DMS153 treated with DMSO at 0.1 percent for 48 hours (cell line): ENCODE measurements around the gene MYLK3.
"Not testable (repeated sequence)": the region's sequence is repeated elsewhere in the genome, so short reads cannot be mapped to it uniquely, and the experiment has no call there.

Source experiments
- DNase-seq: peaks from one replicate; lab custom pipeline; 2025; ENCODE audit not compliant: unreplicated experiment; lab: John Stamatoyannopoulos, UW

MYLK3 gene

DNA sequence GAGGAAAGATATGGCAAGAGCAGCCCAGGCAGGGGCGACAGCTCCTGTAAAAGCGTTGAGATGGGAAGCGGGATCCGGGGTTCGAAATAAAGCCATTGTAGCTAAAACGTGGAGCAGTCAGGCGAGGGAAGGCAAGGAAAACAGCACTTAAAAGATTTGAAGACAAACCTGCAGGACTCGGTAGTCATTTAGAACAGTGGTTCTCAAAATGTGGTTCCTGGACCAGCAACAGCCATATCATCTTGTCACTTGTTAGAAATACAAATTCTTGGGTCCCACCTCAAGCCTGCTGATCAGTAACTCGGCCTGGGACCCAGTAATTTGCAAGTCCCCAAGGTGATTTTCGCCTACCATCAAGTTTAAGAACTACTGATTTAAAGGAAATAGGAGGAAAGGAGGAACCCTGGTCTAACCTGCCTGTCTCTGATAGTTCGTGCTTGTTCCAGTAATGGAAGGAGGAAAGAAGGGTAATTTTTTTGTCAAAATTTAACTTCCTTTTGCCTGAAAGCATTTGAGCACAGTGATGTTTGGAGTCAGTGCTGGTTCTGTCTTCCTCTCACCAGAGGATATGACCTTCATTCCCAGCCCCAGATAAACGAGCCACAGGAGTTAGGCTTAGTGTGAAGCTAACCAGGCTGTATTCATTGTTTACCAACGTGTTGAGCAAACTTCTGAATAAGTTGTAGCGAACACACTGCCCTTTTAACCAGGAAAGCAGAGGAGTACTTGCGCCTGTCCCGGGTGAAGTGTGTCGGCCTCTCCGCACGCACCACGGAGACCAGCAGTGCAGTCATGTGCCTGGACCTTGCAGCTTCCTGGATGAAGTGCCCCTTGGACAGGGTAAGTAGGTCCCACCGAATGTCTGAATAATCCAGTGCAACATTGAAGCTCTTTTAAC lies 57.6 kb downstream of the MYLK3 start:
- DNase-seq, result no peak

- DNase-seq, result peak; percentile 31
Observed at GRCh38 chr16:46689365-46690280, 58.5 kb downstream of the MYLK3 start, which contains the start of gene ORC6. ORC6 (plus strand) TSS chr16:46689659; CDS start chr16:46689706, 47 bp downstream.

GRCh38 chr16:46688654-46689364 lies 59.3 kb downstream of the MYLK3 start, which contains the start of gene VPS35:
VPS35 (minus strand) TSS chr16:46689178; CDS start chr16:46689133, 45 bp downstream.
- peak; percentile 26 for DNase-seq

DNA sequence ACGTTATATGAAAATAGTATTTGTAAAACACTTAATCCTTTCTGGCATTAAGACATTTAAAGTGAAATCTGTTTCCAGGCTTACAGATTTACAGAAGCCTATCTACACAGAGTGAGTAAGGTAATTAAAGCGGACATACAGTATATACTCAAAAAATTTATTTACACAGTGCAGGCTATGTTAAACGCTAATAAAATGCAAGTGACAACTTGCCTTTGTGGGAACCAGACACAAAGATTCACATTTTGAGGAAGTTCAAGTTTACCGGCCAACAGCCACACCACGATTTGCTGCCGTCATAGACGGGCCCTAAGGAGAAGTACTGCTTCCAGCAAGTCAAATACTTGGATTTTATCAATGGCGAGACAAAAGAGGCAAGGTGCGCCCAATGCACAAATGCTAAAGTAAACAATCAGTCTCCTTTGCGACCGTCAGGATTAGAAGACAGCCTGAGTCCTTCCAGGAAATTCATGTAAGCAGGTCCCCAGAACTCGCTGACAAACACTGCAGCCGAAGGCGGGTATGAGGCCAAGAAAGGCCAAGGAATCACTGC lies 60.0 kb downstream of the MYLK3 start:
- no peak for DNase-seq

DNA sequence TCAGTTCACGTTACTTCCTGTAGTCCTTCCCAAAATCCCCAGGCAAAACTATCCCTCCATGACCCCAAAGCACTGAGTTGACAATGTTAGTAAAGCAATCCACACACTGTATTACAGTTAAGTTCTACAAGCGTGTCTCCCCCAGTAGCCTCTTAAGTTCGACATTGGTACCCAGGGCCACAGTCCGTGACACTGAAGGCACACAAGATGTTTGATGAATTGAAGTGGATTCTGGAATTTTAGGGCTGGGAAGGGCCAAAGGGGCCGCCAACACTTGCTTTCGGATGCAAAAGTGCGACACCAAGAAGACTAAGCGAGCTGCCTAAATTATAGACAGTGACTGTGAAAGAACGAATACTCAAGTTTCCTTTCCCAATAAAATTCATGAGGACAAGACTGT lies 60.7 kb downstream of the MYLK3 start:
- DNase-seq, result no peak

DNA sequence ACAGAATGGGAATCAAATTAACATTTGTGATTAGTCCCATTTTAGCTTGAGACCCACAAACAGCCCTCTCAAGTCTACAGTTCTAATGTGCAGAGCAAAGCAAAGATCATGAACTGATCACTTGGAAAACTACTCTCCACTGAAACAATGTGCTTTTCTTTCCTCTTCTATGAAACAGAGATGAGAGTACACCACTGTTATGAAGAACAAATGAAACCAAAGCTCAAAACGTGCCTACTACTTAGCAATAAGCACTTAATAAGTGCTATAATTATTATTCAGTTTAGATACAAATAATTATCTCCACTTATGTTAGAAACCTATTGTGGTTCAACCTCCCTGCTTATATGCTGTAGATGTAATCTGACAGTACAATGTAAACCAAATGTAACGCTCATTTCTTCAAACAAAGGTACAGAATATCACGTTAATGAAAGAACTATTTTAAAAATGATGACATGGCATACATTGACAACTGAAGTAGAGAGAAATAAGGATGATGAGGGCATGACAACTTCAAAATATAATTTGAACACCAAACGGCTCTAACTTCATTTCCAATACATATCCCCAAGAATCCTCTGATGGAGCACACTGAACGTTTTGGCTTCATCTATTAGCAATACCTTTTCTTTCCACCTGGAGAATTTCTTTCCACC lies 61.2 kb downstream of the MYLK3 start:
- no peak for DNase-seq

GRCh38 chr16:46681867-46682266 lies 66.3 kb downstream of the MYLK3 start:
- not testable (repeated sequence) for DNase-seq

DNA sequence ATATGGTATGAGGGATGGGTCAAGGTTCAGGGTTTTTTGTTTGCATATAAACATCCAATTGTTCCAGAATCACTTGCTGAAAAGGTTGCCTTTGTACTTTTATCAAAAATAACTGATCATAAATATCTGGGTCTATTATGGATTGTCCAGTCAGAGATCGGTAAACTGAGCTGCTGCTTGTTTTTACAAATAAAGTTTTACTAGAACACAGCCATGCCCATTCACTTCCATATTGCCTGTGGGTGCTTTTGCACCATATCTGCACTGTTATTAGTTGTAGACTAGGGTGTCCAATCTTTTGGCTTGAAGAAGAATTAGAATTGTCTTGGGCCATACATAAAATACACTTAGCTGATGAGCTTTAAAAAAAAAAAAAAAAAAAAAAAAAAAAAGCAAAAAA lies 70.2 kb downstream of the MYLK3 start:
- DNase-seq, result not testable (repeated sequence)

DNA sequence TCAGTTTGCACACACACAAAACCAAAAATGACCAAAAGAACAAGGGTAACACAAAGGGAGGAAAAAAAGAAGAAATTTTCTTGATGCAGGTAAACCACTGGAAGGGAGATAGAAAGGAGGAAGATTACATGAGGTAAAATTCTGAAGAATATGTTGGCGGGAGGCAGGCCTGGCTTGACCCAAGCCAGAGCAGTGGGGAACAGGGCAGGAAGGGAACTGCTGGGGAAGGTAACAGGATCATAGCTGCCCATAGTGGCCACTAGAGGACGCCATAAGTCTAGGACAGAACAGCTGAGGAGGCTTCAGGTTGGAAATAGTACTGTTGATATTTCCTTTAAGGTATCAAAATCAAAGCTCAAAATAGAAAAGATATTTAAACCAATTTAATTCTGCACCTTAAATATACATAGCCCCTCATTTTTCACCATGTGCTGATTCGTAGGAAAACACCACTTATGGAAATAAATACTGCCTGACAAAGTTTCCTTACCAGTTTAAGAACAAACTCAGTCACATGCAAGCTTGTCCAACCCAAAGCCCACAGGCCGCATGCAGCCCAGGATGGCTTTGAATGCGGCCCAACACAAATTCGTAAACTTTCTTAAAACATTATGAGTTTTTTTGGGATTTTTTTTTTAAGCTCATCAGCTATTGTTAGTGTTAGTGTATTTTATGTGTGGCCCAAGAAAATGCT lies 74.7 kb downstream of the MYLK3 start:
- no peak for DNase-seq

DNA sequence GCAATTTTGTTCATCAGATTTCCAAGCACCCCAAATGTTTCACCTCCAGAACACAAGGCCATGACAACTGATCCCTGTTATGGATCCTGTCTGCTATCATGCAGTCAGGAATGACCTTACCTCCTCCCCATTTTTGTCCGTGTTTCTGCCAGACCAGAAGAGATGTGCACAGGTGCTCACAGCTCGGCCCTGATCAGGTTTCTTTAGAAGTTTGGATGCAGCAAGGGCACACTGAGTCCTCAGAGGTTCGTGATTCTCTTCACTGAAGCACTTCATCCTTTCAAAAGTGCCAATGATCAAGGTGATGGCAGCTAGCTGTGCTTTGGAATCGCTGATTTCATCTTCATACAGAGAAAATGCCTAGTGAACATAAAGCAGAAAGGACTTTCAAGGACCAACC lies 86.0 kb downstream of the MYLK3 start:
- DNase-seq, result no peak

DNA sequence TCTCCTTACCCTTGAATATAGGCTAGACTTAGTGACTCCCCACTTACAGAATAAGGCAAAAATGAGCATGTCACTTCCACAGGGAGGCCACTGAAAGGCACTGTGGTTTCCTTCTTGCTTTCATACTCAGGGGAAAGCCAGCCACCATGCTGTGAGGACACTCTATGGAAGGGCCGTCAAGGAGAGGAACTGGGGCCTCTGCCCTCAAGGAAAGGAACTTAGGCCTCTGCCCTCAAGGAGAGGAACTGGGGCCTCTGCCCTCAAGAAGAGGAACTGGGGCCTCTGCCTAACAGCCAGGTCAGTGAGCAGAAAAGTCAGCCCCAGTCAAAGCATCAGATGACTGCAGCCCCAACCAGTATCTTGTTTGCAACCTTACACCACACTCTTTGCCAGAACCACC lies 89.2 kb downstream of the MYLK3 start:
- DNase-seq, result no peak
